ENCODE data around the gene GPI. TPM values are rescaled to one million over a fixed set of nuclear protein-coding genes. Genes with fewer than 3 reads are reported as not detected.

GPI gene
- total RNA-seq, 1 donor from 2014 or later = 228 TPM

DNA sequence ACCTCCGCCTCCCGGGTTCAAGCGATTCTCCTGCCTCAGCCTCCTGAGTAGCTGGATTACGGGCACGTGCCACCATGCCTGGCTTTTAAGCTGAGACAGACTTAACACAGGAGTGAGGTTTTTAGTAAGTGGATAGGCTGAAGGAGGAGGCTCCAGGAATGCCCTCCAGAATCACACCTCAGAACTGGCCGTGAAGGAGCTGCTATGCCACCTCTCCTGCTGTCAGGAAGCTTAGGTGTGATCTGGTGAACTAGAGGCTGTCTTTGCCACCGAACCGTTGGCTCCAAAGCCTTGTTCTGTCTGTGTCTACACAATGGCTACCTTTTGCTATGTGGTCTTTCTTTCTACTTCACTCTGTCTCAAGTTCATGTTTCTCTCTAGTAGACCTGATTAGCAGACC lies 43.4 kb downstream of the GPI start:
- DNase-seq (ENCODE audit: low spot score in 2 of 2, unreplicated experiment in 2 of 2) = no peak
- Mint-ChIP-seq H3K36me3 (peaks cover 14% of the 10 kb centered on the region), H3K4me1 (peaks cover 3% of the 10 kb centered on the region), H3K27ac (no peak overlapping the region), H3K27me3 (ENCODE audit: low read depth) (no peaks in the 10 kb centered on the region), H3K9me3 (no peaks in the 10 kb centered on the region), H3K4me3 (no peak overlapping the region)
- TF ChIP-seq, protein P1, sequence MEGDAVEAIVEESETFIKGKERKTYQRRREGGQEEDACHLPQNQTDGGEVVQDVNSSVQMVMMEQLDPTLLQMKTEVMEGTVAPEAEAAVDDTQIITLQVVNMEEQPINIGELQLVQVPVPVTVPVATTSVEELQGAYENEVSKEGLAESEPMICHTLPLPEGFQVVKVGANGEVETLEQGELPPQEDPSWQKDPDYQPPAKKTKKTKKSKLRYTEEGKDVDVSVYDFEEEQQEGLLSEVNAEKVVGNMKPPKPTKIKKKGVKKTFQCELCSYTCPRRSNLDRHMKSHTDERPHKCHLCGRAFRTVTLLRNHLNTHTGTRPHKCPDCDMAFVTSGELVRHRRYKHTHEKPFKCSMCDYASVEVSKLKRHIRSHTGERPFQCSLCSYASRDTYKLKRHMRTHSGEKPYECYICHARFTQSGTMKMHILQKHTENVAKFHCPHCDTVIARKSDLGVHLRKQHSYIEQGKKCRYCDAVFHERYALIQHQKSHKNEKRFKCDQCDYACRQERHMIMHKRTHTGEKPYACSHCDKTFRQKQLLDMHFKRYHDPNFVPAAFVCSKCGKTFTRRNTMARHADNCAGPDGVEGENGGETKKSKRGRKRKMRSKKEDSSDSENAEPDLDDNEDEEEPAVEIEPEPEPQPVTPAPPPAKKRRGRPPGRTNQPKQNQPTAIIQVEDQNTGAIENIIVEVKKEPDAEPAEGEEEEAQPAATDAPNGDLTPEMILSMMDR (IDR thresholded peaks at IDR 0.05; ENCODE audit: unreplicated experiment) = no peak

DNA sequence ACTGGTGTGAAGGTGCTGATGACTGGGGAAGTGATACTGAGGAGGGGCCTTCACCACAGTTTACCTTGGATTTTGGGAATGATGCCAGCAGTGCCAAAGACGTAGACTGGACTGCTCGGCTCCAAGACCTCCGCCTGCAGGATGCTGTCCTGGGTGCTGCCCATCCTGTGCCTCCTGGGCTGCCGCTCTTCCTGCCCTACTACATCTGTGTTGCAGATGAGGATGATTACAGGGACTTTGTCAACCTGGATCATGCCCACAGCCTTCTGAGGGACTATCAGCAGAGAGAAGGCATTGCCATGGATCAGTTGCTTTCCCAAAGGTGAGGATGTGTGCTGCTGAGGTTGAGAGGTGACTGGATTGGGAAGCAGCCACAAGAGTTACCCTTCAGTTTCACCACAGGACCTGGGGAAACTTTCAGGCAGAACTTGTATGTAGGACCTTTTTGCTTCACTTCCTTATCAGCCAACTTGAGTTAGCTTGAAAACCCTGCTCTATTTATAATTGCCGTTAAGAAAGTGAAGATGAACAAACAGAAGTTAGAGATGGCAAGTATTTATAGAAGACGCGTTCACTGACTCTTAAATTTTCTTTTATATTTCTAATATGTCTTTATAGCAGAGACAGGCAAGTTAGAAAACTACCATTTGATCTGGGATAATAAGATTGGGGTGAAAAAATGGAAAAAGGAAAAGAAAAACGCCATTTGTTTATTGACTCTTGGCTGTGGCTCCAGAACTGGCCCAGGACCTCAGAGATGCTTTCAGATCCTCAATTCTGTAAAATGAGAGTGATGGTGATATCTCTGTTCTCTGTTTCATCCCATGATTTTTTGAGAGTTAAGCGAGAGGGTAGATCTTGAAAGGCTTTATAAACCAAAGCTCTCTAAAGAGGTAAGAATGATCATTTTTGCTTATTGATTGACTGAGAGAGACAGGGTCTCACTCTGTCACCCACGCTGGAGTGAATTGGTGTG lies 44.5 kb downstream of the GPI start:
- H3K36me3 Mint-ChIP-seq = peaks cover 17% of the 10 kb centered on the region
- DNase-seq (ENCODE audit: low spot score in 2 of 2, unreplicated experiment in 2 of 2) = no peak
- no peak overlapping the region for H3K4me3 Mint-ChIP-seq
- H3K9me3 Mint-ChIP-seq = no peaks in the 10 kb centered on the region
- H3K27me3 Mint-ChIP-seq (ENCODE audit: low read depth) = no peaks in the 10 kb centered on the region
- no peak overlapping the region for H3K27ac Mint-ChIP-seq
- peaks cover 3% of the 10 kb centered on the region for H3K4me1 Mint-ChIP-seq
- TF ChIP-seq, protein P1 (IDR thresholded peaks at IDR 0.05; ENCODE audit: unreplicated experiment) = no peak

DNA sequence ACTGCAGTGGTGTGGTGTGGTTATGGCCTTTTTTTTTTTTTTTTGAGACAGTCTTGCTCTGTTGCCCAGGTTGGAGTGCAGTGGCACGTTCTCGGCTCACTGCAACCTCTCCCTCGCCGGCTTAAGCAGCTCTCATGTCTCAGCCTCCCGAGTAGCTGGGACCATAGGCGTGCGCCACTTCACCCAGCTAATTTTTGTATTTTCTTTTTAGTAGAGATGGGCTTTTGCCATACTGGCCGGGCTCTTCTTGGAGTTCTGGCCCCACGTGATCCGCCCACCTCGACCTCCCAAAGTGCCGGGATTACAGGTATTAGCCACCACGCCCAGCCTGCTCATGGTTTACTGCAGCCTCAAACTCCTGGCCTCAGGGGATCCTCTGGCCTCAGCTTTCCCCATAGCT lies 46.2 kb downstream of the GPI start:
- TF ChIP-seq, protein P1 (IDR thresholded peaks at IDR 0.05; ENCODE audit: unreplicated experiment) = no peak

DNA sequence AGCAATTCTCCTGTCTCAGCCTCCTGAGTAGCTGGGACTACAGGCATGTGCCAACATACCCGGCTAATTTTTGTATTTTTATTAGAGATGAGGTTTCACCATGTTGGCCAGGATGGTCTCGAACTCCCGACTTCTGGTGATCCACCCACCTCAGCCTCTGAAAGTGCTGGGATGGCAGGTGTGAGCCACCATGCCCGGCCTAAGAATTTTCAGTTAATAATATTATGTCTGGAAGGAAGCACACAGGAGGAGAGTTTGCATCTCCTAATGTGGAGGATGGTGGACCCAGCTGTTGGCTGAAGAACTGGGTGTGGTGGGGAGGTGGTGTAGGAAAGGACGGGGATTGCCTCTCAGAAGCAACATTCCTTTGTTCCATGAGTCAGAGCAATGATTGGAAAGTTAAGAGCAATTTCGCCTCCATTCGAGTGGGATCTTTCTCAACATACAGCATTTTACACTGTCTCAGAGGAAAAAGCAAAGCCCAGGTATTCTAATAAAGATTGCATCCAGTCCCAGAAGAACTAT lies 51.1 kb downstream of the GPI start:
- no peak overlapping the region for H3K27ac Mint-ChIP-seq
- no peak overlapping the region for H3K4me3 Mint-ChIP-seq
- H3K4me1 Mint-ChIP-seq = no peaks in the 10 kb centered on the region
- H3K36me3 Mint-ChIP-seq = peaks cover 24% of the 10 kb centered on the region
- H3K9me3 Mint-ChIP-seq = peaks cover 5% of the 10 kb centered on the region
- no peak for DNase-seq (ENCODE audit: low spot score in 2 of 2, unreplicated experiment in 2 of 2)
- TF ChIP-seq, protein P1 (IDR thresholded peaks at IDR 0.05; ENCODE audit: unreplicated experiment) = no peak
- H3K27me3 Mint-ChIP-seq (ENCODE audit: low read depth) = no peaks in the 10 kb centered on the region

More for the DNA sequence above, 46.2 kb downstream of the GPI start:
- Mint-ChIP-seq H3K4me1 (no peaks in the 10 kb centered on the region), H3K27me3 (ENCODE audit: low read depth) (no peaks in the 10 kb centered on the region), H3K27ac (no peak overlapping the region), H3K36me3 (peaks cover 20% of the 10 kb centered on the region), H3K9me3 (no peaks in the 10 kb centered on the region), H3K4me3 (no peak overlapping the region)
- no peak for DNase-seq (ENCODE audit: low spot score in 2 of 2, unreplicated experiment in 2 of 2)

DNA sequence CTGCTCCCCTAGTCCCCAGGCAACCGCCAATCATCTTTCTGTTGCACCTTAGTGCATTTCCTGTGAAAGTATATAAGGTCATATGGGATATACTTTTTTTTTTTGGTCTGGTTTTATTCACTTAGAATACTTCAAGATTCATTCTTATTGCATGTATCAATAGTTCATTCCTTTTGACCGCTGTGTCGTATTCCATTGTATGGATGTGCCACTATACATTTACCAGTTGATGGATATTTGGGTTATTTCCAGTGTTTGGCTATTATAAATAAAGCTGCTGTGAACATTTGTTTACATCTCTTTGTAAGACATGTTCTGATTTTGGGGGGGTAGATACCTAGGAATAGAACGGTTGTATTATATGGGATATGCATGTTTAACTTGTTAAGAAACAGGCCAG lies 53.3 kb downstream of the GPI start:
- no peaks in the 10 kb centered on the region for H3K27me3 Mint-ChIP-seq (ENCODE audit: low read depth)
- H3K4me1 Mint-ChIP-seq = no peaks in the 10 kb centered on the region
- peaks cover 5% of the 10 kb centered on the region for H3K9me3 Mint-ChIP-seq
- peaks cover 28% of the 10 kb centered on the region for H3K36me3 Mint-ChIP-seq
- TF ChIP-seq, protein P1 (IDR thresholded peaks at IDR 0.05; ENCODE audit: unreplicated experiment) = no peak
- no peak for DNase-seq (ENCODE audit: low spot score in 2 of 2, unreplicated experiment in 2 of 2)
- no peak overlapping the region for H3K27ac Mint-ChIP-seq
- H3K4me3 Mint-ChIP-seq = no peak overlapping the region

Data from mesothelial cell of epicardium (in vitro differentiated cells).